H9 (cell line): ENCODE measurements around the gene SATB1. TPM values are rescaled to one million over a fixed set of nuclear protein-coding genes. Genes with fewer than 3 reads are reported as not detected.

Experiments
- DNase-seq: peaks from one replicate; pipeline ENCODE4 v3.0.0-alpha.2; 2017
- H2AFZ ChIP-seq: one replicate; pipeline ENCODE4 v1.6.1; 2013; ENCODE audit warnings: mild to moderate bottlenecking, low read length, control low read depth, moderate library complexity
- H2AK5ac ChIP-seq: 2 replicates; pipeline ENCODE4 v1.6.1; 2013; ENCODE audit warnings: low read length, control low read depth, mixed read lengths; ENCODE audit not compliant: insufficient read length
- H2BK120ac ChIP-seq: one replicate; pipeline ENCODE4 v1.6.1; 2013; ENCODE audit warnings: low read depth, mild to moderate bottlenecking, low read length, control low read depth, inconsistent platforms; ENCODE audit not compliant: poor library complexity, severe bottlenecking
- H2BK12ac ChIP-seq: 2 replicates; pipeline ENCODE4 v1.6.1; 2013; ENCODE audit warnings: low read length, control low read depth, mixed read lengths, low read depth; ENCODE audit not compliant: insufficient read length
- H2BK15ac ChIP-seq: 2 replicates; pipeline ENCODE4 v1.6.1; 2013; ENCODE audit warnings: low read depth, low read length, control low read depth
- H2BK20ac ChIP-seq: one replicate; pipeline ENCODE4 v1.6.1; 2013; ENCODE audit warnings: low read depth, mild to moderate bottlenecking, low read length, control low read depth, inconsistent platforms; ENCODE audit not compliant: poor library complexity, severe bottlenecking
- H2BK5ac ChIP-seq: 2 replicates; pipeline ENCODE4 v1.6.1; 2013; ENCODE audit warnings: low read length, control low read depth, mixed read lengths; ENCODE audit not compliant: insufficient read length
- H3K14ac ChIP-seq: 2 replicates; pipeline ENCODE4 v1.6.1; 2013; ENCODE audit warnings: low read length, control low read depth; ENCODE audit not compliant: insufficient read depth
- H3K18ac ChIP-seq: 2 replicates; pipeline ENCODE4 v1.6.1; 2013; ENCODE audit warnings: low read depth, mild to moderate bottlenecking, mixed read lengths, low read length, control low read depth; ENCODE audit not compliant: insufficient read length
- H3K23ac ChIP-seq: 2 replicates; pipeline ENCODE4 v1.6.1; 2013; ENCODE audit warnings: low read length, control low read depth, mixed read lengths, low read depth; ENCODE audit not compliant: insufficient read length
- H3K23me2 ChIP-seq: 2 replicates; pipeline ENCODE4 v1.6.1; 2013; ENCODE audit warnings: low read depth, mild to moderate bottlenecking, mixed read lengths, low read length, control low read depth; ENCODE audit not compliant: insufficient read length, poor library complexity, severe bottlenecking
- H3K27ac ChIP-seq: 2 replicates; pipeline ENCODE4 v1.5.1; 2013; ENCODE audit warnings: low read length, control low read depth, mixed read lengths, low read depth; ENCODE audit not compliant: insufficient read length
- H3K27me3 ChIP-seq: 2 replicates; pipeline ENCODE4 v1.6.1; 2013; ENCODE audit warnings: low read length, control low read depth, inconsistent platforms; ENCODE audit not compliant: insufficient read depth
- H3K4ac ChIP-seq: 2 replicates; pipeline ENCODE4 v1.6.1; 2013; ENCODE audit warnings: low read depth, mild to moderate bottlenecking, control low read depth, inconsistent platforms, low read length, moderate library complexity
- H3K4me1 ChIP-seq: 2 replicates; pipeline ENCODE4 v1.6.1; 2013; ENCODE audit warnings: low read length, control low read depth, inconsistent platforms; ENCODE audit not compliant: insufficient read depth
- H3K4me2 ChIP-seq: 2 replicates; pipeline ENCODE4 v1.6.1; 2013; ENCODE audit warnings: low read length, control low read depth, mixed read lengths; ENCODE audit not compliant: insufficient read length, insufficient read depth
- H3K56ac ChIP-seq: 2 replicates; pipeline ENCODE4 v1.6.1; 2013; ENCODE audit warnings: low read depth, mild to moderate bottlenecking, mixed read lengths, low read length, control low read depth; ENCODE audit not compliant: insufficient read length
- H3K79me1 ChIP-seq: 2 replicates; pipeline ENCODE4 v1.6.1; 2013; ENCODE audit warnings: low read depth, mild to moderate bottlenecking, moderate library complexity, low read length, control low read depth, inconsistent platforms; ENCODE audit not compliant: insufficient read depth, poor library complexity, severe bottlenecking
- H3K79me2 ChIP-seq: 2 replicates; pipeline ENCODE4 v1.6.1; 2013; ENCODE audit warnings: low read length, control low read depth, inconsistent platforms; ENCODE audit not compliant: insufficient read depth
- H3K9ac ChIP-seq: 2 replicates; pipeline ENCODE4 v1.6.1; 2013; ENCODE audit warnings: low read length, control low read depth, mixed read lengths; ENCODE audit not compliant: insufficient read length; ENCODE audit errors: extremely low read depth
- H3K9me3 ChIP-seq: one replicate; pipeline ENCODE4 v1.6.1; 2013; ENCODE audit warnings: low read depth, low read length, inconsistent platforms; ENCODE audit not compliant: control insufficient read depth
- H3T11ph ChIP-seq: one replicate; pipeline ENCODE4 v1.6.1; 2013; ENCODE audit warnings: mild to moderate bottlenecking, low read length, control low read depth, inconsistent platforms
- H4K20me1 ChIP-seq: one replicate; pipeline ENCODE4 v1.6.1; 2013; ENCODE audit not compliant: control insufficient read depth, insufficient read length, insufficient read depth
- H4K5ac ChIP-seq: 2 replicates; pipeline ENCODE4 v1.6.1; 2013; ENCODE audit warnings: low read depth, mild to moderate bottlenecking, mixed read lengths, low read length, control low read depth; ENCODE audit not compliant: insufficient read length
- H4K8ac ChIP-seq: replicated peaks from 2 replicates; pipeline ENCODE4 v1.6.1; 2013; ENCODE audit warnings: low read length, control low read depth, mixed read lengths, low read depth; ENCODE audit not compliant: insufficient read length
- H4K91ac ChIP-seq: 2 replicates; pipeline ENCODE4 v1.6.1; 2013; ENCODE audit warnings: low read depth, mild to moderate bottlenecking, moderate library complexity, mixed read lengths, low read length, control low read depth; ENCODE audit not compliant: insufficient read length
- H3K27ac Mint-ChIP-seq, 3 experiments: 2 replicates in 2 of 3; 3 replicates in 1 of 3; pipeline ENCODE4 v1.8.0; 2020 to 2021; ENCODE audit warnings: mixed read lengths in 3 of 3, mild to moderate bottlenecking in 1 of 3, moderate library complexity in 1 of 3
- H3K27me3 Mint-ChIP-seq: 2 replicates; pipeline ENCODE4 v1.8.0; 2021; ENCODE audit warnings: low read depth, mild to moderate bottlenecking, moderate library complexity, mixed read lengths
- H3K36me3 Mint-ChIP-seq, 3 experiments: 2 replicates in 2 of 3; 3 replicates in 1 of 3; pipeline ENCODE4 v1.8.0; 2020 to 2021; ENCODE audit warnings: low read depth in 3 of 3, mixed read lengths in 3 of 3; ENCODE audit not compliant: insufficient read depth in 1 of 3
- H3K4me1 Mint-ChIP-seq, 2 experiments: 2 replicates each; pipeline ENCODE4 v1.8.0; 2020; ENCODE audit warnings: mixed read lengths in 2 of 2
- H3K4me3 Mint-ChIP-seq, 2 experiments: 2 replicates in 1 of 2; 3 replicates in 1 of 2; pipeline ENCODE4 v1.8.0; 2020 to 2021; ENCODE audit warnings: mild to moderate bottlenecking in 2 of 2, mixed read lengths in 2 of 2, moderate library complexity in 1 of 2
- H3K9me3 Mint-ChIP-seq, 2 experiments: 2 replicates in 1 of 2; 3 replicates in 1 of 2; pipeline ENCODE4 v1.8.0; 2020; ENCODE audit warnings: mild to moderate bottlenecking in 2 of 2, mixed read lengths in 2 of 2, moderate library complexity in 1 of 2
- CTCF ChIP-seq: fragments of 200-600 bp; sonication (generic); conservative IDR thresholded peaks from 3 replicates; pipeline ENCODE4 v1.8.0; 2021; ENCODE audit warnings: antibody characterized with exemption, mild to moderate bottlenecking
- WGBS: extraction: QIAGEN DNeasy Blood & Tissue Kit; methylation state at CpG from one replicate; pipeline ENCODE4 v1.1.7; 2013; ENCODE audit warnings: missing lambda C conversion rate, low lambda C conversion rate, mixed read lengths; ENCODE audit not compliant: insufficient read length; ENCODE audit errors: extremely low coverage; 5-methylcytosine and 5-hydroxymethylcytosine counted together
- total RNA-seq: library from RNA; stranded (reverse); gene quantifications from 2 replicates; pipeline ENCODE4 v1.2.1, GENCODE V29; 2021

The SATB1 gene
- total RNA-seq, 1 experiment from 2014 or later, result 30.7 TPM

GRCh38 chr3:18436213-18436612, 11.1 kb upstream of the SATB1 start:
- no peak overlapping the region for H3K18ac ChIP-seq
- Mint-ChIP-seq H3K27ac (0 out of 7 replicates have a peak overlapping the region, but pooled peaks of 1 of the 3 experiments have one; percentile 74), H3K27me3 (no peaks in the 10 kb centered on the region; the same call in none of the 2 replicates), H3K9me3 (no peaks in the 10 kb centered on the region), H3K36me3 (no peaks in the 10 kb centered on the region), H3K4me3 (no peak overlapping the region), H3K4me1 (peaks cover 15 to 20% of the 10 kb centered on the region in 2 experiments)
- no peaks in the 10 kb centered on the region for H3K27me3 ChIP-seq
- no peak overlapping the region for H3K56ac ChIP-seq
- H3K9ac ChIP-seq, result no peak overlapping the region
- H3K14ac ChIP-seq, result no peak overlapping the region
- H2BK5ac ChIP-seq, result no peak overlapping the region
- no peak overlapping the region for H2AK5ac ChIP-seq
- no CpG with 5 or more reads among the region's 2 CpGs for WGBS
- no peaks in the 10 kb centered on the region for H4K20me1 ChIP-seq
- no peak overlapping the region for H3T11ph ChIP-seq
- H4K8ac ChIP-seq, result no peak overlapping the region
- no peak overlapping the region for H4K91ac ChIP-seq
- no peak overlapping the region for H3K4ac ChIP-seq
- no peaks in the 10 kb centered on the region for H3K79me1 ChIP-seq
- no peaks in the 10 kb centered on the region for H3K4me1 ChIP-seq
- no peak overlapping the region for H2BK15ac ChIP-seq
- no peak overlapping the region for H4K5ac ChIP-seq
- H2BK12ac ChIP-seq, result no peak overlapping the region
- H3K9me3 ChIP-seq, result no peaks in the 10 kb centered on the region
- no peak for TF ChIP-seq CTCF
- H3K27ac ChIP-seq, result no peak overlapping the region
- no peaks in the 10 kb centered on the region for H3K79me2 ChIP-seq
- no peak overlapping the region for H3K23ac ChIP-seq
- no peak overlapping the region for H2AFZ ChIP-seq
- no peak overlapping the region for H3K4me2 ChIP-seq
- no peak overlapping the region for H2BK20ac ChIP-seq
- H3K23me2 ChIP-seq, result no peaks in the 10 kb centered on the region
- no peak for DNase-seq
- H2BK120ac ChIP-seq, result no peak overlapping the region
